Smooth muscle cell (in vitro differentiated cells): Measurements from ENCODE around the gene PRSS38. TPM values are rescaled to one million over a fixed set of nuclear protein-coding genes. Genes with fewer than 3 reads are reported as not detected.

Experiments used
- DNase-seq: peaks from one replicate; lab custom pipeline; 2025; ENCODE audit not compliant: unreplicated experiment; lab: John Stamatoyannopoulos, UW
- H2AFZ ChIP-seq: fragments of 200-600 bp; sonication (generic); 2 replicates; pipeline ENCODE4 v1.6.0; 2016; ENCODE audit warnings: antibody characterized with exemption, low read depth, mild to moderate bottlenecking
- H3F3A ChIP-seq: fragments of 200-600 bp; sonication (generic); 2 replicates; pipeline ENCODE4 v1.6.0; 2017; ENCODE audit warnings: antibody characterized with exemption, low read depth
- H3K27ac ChIP-seq: fragments of 200-600 bp; sonication (generic); 2 replicates; pipeline ENCODE4 v1.5.1; 2016; ENCODE audit warnings: low read depth, mild to moderate bottlenecking
- H3K27me3 ChIP-seq: fragments of 200-600 bp; sonication (generic); 2 replicates; pipeline ENCODE4 v1.6.1; 2016; ENCODE audit warnings: low read depth, mild to moderate bottlenecking
- H3K36me3 ChIP-seq: fragments of 200-600 bp; sonication (generic); 2 replicates; pipeline ENCODE4 v1.5.1; 2016; ENCODE audit warnings: low read depth
- H3K4me1 ChIP-seq: fragments of 200-600 bp; sonication (generic); 2 replicates; pipeline ENCODE4 v1.5.1; 2016; ENCODE audit warnings: low read depth
- H3K4me2 ChIP-seq: fragments of 200-600 bp; sonication (generic); 2 replicates; pipeline ENCODE4 v1.6.0; 2016; ENCODE audit warnings: mild to moderate bottlenecking
- H3K4me3 ChIP-seq: fragments of 200-600 bp; sonication (generic); 2 replicates; pipeline ENCODE4 v1.5.1; 2016; ENCODE audit warnings: mild to moderate bottlenecking
- H3K79me2 ChIP-seq: fragments of 200-600 bp; sonication (generic); 2 replicates; pipeline ENCODE4 v1.6.0; 2016; ENCODE audit warnings: low read depth, mild to moderate bottlenecking
- H3K9ac ChIP-seq: fragments of 200-600 bp; sonication (generic); 2 replicates; pipeline ENCODE4 v1.6.0; 2016; ENCODE audit warnings: low read depth
- H3K9me3 ChIP-seq: fragments of 200-600 bp; sonication (generic); replicated peaks from 2 replicates; pipeline ENCODE4 v1.5.1; 2016; ENCODE audit warnings: low read depth
- H4K20me1 ChIP-seq: fragments of 200-600 bp; sonication (generic); 2 replicates; pipeline ENCODE4 v1.6.0; 2016; ENCODE audit warnings: low read depth
- CTCF ChIP-seq: fragments of 200-600 bp; sonication (generic); IDR thresholded peaks from 2 replicates; pipeline ENCODE4 v1.5.1; 2017; ENCODE audit warnings: borderline replicate concordance, mild to moderate bottlenecking, antibody characterized with exemption; ENCODE audit not compliant: insufficient read depth, poor library complexity, severe bottlenecking
- WGBS: methylation state at CpG from one replicate; pipeline ENCODE4 v1.1.7; 2016; ENCODE audit warnings: low lambda C conversion rate; 5-methylcytosine and 5-hydroxymethylcytosine counted together
- polyA plus RNA-seq: library from polyadenylated mRNA; unstranded; fragments of >200 nt; fragmentation: Nextera tagmentation; extraction: Ambion mirVana; gene quantifications from 2 replicates; pipeline ENCODE4 v1.2.1, GENCODE V29; 2016
- total RNA-seq: library from RNA; depleted of rRNA; stranded (reverse); fragments of >200 nt; gene quantifications from 2 replicates; pipeline ENCODE4 v1.2.3, GENCODE V29; 2014

The PRSS38 gene
- total and polyA plus RNA-seq, 2 experiments from 2014 or later = not detected

GRCh38 chr1:227824204-227824603 lies 8.7 kb downstream of the PRSS38 start:
- H3K4me1 ChIP-seq = no peaks in the 10 kb centered on the region
- H3K4me3 ChIP-seq = no peak overlapping the region
- peaks cover 3% of the 10 kb centered on the region for H3K27me3 ChIP-seq
- no peak for DNase-seq
- no peak overlapping the region for H3K4me2 ChIP-seq
- no peak overlapping the region for H2AFZ ChIP-seq
- no peaks in the 10 kb centered on the region for H3F3A ChIP-seq
- H3K79me2 ChIP-seq = no peaks in the 10 kb centered on the region
- 43% methylated on average over 2 of the region's 2 CpGs for WGBS
- no peak overlapping the region for H3K9ac ChIP-seq
- TF ChIP-seq CTCF = no peak
- no peaks in the 10 kb centered on the region for H3K36me3 ChIP-seq
- peaks cover 4% of the 10 kb centered on the region for H3K9me3 ChIP-seq
- H3K27ac ChIP-seq = no peak overlapping the region
- H4K20me1 ChIP-seq = no peaks in the 10 kb centered on the region

- Histone ChIP-seq H3K9me3 (no peaks in the 10 kb centered on the region), H3K27me3 (peaks cover 3% of the 10 kb centered on the region), H2AFZ (no peak overlapping the region), H3K4me2 (no peak overlapping the region), H3K4me1 (no peaks in the 10 kb centered on the region), H3K9ac (no peak overlapping the region), H3K27ac (no peak overlapping the region), H3K4me3 (no peak overlapping the region), H4K20me1 (no peaks in the 10 kb centered on the region), H3K36me3 (no peaks in the 10 kb centered on the region), H3F3A (no peaks in the 10 kb centered on the region), H3K79me2 (no peaks in the 10 kb centered on the region)
- no peak for DNase-seq
- no peak for TF ChIP-seq CTCF
- WGBS = 92% methylated on average over 3 of the region's 3 CpGs
Observed at GRCh38 chr1:227828786-227829185, 13.3 kb downstream of the PRSS38 start.

GRCh38 chr1:227838181-227838580 lies 22.7 kb downstream of the PRSS38 start:
- Histone ChIP-seq H3K9me3 (no peaks in the 10 kb centered on the region), H3K27ac (no peak overlapping the region), H3F3A (no peaks in the 10 kb centered on the region), H4K20me1 (no peaks in the 10 kb centered on the region), H3K4me3 (no peak overlapping the region), H3K79me2 (no peaks in the 10 kb centered on the region), H3K9ac (no peak overlapping the region), H2AFZ (no peak overlapping the region), H3K27me3 (peaks cover 3% of the 10 kb centered on the region), H3K36me3 (no peaks in the 10 kb centered on the region), H3K4me1 (no peaks in the 10 kb centered on the region), H3K4me2 (no peak overlapping the region)
- no peak for DNase-seq
- 94% methylated on average over 7 of the region's 7 CpGs for WGBS
- TF ChIP-seq CTCF = no peak

- Histone ChIP-seq H3K27ac (no peak overlapping the region), H3K79me2 (no peaks in the 10 kb centered on the region), H3K9me3 (no peaks in the 10 kb centered on the region), H3K27me3 (peaks cover 3% of the 10 kb centered on the region), H3K4me2 (no peak overlapping the region), H3K36me3 (no peaks in the 10 kb centered on the region), H2AFZ (no peak overlapping the region), H4K20me1 (no peaks in the 10 kb centered on the region), H3K4me1 (no peaks in the 10 kb centered on the region), H3F3A (no peaks in the 10 kb centered on the region), H3K4me3 (no peak overlapping the region), H3K9ac (no peak overlapping the region)
- WGBS = 79% methylated on average over 9 of the region's 9 CpGs
- DNase-seq = no peak
- TF ChIP-seq CTCF = no peak
Observed at GRCh38 chr1:227841096-227841495, 25.6 kb downstream of the PRSS38 start.
